Choroid plexus epithelial cell (primary cell): ENCODE results near the gene CALD1.

Experiments used
- DNase-seq: peaks from one replicate; pipeline ENCODE4 v3.0.0-alpha.2; 2010; ENCODE audit warnings: low read depth
- H3K4me3 ChIP-seq: 2 replicates; pipeline ENCODE4 v1.5.1; 2011; ENCODE audit warnings: low read depth, mild to moderate bottlenecking, control low read depth, low read length, moderate library complexity
- CTCF ChIP-seq: conservative IDR thresholded peaks from 2 replicates; pipeline ENCODE4 v1.5.1; 2011; ENCODE audit warnings: low read depth, mild to moderate bottlenecking, control low read depth, inconsistent platforms, low read length, moderate library complexity

Gene CALD1

GRCh38 chr7:134829380-134829986, 50.0 kb downstream of the CALD1 start:
- no peak for DNase-seq
- no peak for TF ChIP-seq CTCF
- no peak overlapping the region for H3K4me3 ChIP-seq

GRCh38 chr7:134831862-134832261, 52.4 kb downstream of the CALD1 start:
- DNase-seq = peak; percentile 76
- no peak for TF ChIP-seq CTCF
- peak overlapping the region; percentile 22 for H3K4me3 ChIP-seq

- DNase-seq = peak; percentile 56
- no peak overlapping the region for H3K4me3 ChIP-seq
- no peak for TF ChIP-seq CTCF
These were observed 52.9 kb downstream of the CALD1 start for GRCh38 chr7:134832367-134832766.

- DNase-seq = peak; percentile 58
- H3K4me3 ChIP-seq = no peak overlapping the region
- TF ChIP-seq CTCF = no peak
These were observed 55.4 kb downstream of the CALD1 start for GRCh38 chr7:134834689-134835462.

- no peak overlapping the region for H3K4me3 ChIP-seq
- no peak for DNase-seq
- TF ChIP-seq CTCF = no peak
These were observed 56.0 kb downstream of the CALD1 start for GRCh38 chr7:134835463-134835823.

- no peak for TF ChIP-seq CTCF
- H3K4me3 ChIP-seq = no peak overlapping the region
- DNase-seq = peak; percentile 92
These were observed 57.0 kb downstream of the CALD1 start for GRCh38 chr7:134836447-134836846.

GRCh38 chr7:134839298-134839697, 59.9 kb downstream of the CALD1 start:
- TF ChIP-seq CTCF = no peak
- no peak overlapping the region for H3K4me3 ChIP-seq
- no peak for DNase-seq
